HG03196 (cell line): ENCODE measurements around the gene SOD1.
"Not testable (repeated sequence)": the region's sequence is repeated elsewhere in the genome, so short reads cannot be mapped to it uniquely, and the experiment has no call there.

Experiments used
- ATAC-seq: cut with Tn5 transposase; IDR thresholded peaks from one replicate; pipeline ENCODE4 v1.9.1; 2021; ENCODE audit not compliant: unreplicated experiment

SOD1 gene

DNA sequence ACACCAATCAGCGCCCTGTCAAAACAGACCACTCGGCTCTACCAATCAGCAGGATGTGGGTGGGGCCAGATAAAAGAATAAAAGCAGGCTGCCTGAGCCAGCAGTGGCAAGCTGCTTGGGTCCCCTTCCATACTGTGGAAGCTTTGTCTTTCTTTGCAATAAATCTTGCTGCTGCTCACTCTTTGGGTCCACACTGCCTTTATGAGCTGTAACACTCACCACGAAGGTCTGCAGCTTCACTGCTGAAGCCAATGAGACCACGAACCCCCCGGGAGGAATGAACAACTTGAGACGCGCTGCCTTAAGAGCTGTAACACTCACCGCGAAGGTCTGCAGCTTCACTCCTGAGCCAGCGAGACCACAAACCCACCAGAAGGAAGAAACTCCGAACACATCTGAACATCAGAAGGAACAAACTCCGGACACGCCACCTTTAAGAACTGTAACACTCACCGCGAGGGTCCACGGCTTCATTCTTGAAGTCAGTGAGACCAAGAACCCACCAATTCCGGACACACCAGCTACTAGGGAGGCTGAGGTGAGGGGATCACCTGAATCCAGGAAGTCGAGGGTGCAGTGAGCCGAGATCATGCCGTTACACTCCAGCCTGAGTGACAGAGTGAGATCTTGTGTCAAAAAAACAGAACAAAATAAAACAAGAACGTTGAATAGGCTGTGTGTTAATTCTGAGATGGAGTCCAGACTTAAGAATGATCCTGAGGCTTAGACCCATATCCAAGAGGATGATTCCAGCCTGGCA is 4.5 kb upstream of the SOD1 start:
- not testable (repeated sequence) for ATAC-seq

DNA sequence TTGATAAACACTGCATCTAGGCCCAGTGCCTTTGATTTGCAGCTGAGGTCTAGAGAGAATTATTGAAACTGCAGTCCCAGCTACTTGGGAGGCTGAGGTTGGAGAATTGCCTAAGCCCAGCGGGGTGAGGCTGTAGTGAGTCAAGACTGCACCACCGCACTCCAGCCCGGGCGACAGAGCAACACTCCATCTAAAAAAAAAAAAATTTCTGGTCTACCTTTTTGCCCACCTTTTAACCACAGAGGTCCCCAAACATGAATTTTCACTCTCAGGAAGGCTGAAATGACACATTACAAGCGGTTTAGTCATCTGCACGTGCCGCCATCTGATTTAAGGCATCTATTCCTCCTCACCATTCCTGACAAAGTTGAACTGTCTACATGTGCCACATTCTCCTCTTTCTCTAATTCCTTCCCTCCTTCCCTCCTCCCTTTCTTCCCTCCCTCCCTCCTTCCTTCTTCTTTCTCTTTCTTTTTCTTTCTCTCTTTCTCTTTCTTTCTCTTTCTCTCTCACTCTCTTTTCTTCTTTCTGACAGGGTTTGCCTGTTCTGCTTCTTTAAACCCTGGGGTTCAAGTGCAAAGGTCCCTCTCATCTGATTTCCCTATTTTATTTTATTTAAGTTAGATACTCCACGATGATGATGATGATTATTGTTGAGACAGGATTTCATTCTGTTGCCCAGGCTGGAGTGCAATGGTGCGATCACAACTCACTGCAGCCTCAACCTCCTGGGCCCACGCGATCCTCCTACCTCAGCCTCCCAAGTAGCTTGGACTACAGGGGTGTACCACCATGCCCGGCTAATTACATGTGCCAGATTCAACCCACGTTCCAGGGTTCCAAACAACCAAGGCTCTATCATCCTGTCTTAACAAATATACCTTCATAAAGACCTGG is 3.0 kb upstream of the SOD1 start:
- no peak for ATAC-seq

DNA sequence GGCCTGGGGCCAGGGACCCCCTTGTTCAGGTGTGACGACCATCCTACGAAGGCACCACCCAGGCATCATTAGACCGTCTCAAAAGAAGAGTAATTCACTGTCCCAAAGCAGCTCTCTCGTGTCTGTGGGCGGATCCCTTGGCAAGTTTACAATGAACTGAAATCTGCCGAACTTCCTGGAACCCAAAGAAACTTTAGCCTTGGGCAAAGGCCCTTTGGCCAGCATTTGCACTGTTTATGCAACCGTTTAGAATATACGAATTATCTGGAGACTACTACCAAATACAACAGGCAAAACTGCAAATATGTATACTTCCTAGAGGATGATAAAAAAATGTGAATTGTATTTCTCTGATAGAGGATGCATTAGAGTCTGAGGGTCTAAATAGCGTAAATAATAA is 1.4 kb upstream of the SOD1 start:
- no peak for ATAC-seq

DNA sequence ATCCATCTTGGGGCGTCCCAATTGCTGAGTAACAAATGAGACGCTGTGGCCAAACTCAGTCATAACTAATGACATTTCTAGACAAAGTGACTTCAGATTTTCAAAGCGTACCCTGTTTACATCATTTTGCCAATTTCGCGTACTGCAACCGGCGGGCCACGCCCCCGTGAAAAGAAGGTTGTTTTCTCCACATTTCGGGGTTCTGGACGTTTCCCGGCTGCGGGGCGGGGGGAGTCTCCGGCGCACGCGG is 282 bp upstream of the SOD1 start:
- peak; percentile 2 for ATAC-seq

DNA sequence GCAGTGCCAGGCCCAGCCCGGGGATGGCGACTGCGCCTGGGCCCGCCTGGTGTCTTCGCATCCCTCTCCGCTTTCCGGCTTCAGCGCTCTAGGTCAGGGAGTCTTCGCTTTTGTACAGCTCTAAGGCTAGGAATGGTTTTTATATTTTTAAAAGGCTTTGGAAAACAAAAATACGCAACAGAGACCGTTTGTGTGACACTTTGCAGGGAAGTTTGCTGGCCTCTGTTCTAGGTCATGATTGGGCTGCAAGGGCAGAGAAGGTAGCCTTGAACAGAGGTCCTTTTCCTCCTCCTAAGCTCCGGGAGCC is 719 bp downstream of the SOD1 start:
- peak; percentile 32 for ATAC-seq

DNA sequence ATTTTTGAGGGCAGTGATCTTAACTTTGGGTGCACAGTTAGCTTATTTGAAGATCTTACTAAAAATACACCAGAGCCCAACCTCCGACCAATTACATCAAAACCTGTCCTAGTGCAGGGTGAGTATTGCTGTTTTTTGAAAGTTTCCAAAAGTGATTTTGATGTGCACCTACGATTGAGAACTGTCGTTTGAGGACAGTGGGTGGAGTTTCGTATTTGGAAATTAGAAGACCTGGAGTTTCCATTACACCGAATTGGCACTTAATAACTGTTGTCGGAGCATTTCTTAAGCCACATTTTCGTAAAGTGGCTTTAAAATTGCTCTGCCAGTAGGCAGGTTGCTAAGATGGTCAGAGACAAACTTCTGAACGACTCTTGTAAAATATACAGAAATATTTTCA is 1.1 kb downstream of the SOD1 start:
- ATAC-seq: no peak

DNA sequence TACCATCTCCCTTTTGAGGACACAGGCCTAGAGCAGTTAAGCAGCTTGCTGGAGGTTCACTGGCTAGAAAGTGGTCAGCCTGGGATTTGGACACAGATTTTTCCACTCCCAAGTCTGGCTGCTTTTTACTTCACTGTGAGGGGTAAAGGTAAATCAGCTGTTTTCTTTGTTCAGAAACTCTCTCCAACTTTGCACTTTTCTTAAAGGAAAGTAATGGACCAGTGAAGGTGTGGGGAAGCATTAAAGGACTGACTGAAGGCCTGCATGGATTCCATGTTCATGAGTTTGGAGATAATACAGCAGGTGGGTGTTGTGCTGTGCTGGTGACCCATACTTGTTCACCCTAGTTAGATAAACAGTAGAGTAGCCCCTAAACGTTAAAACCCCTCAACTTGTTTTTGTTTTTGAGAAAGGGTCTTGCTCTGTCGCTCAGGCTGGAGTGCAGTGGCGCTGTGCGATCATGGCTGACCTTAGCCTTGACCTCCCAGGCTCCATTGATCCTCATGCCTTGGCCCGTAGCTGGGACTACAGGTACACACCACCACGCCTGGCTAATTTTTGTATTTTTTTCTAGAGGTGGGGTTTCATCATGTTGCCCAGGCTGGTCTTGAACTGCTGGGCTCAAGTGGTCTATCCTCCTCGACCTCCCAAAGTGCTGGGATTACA is 4.2 kb downstream of the SOD1 start:
- ATAC-seq: no peak

DNA sequence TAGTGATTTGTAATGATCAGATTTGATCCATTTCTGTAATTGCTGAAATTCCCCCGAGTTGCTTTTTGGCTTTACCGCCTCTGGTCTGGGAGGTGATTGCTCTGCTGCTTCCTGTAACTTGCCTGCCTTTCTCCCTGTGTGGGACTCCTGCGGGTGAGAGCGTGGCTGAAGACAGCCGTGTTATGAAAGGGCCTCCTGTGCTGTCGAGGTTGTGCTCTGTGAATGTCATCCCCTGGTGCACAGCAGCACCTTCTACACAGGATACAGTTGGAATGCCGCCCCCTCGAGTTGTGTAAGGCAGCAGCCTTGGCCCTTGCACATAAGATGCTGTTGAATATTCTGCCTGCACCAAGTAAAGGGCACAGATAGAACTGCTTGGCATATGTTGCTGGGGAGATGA is 5.9 kb downstream of the SOD1 start:
- no peak for ATAC-seq

DNA sequence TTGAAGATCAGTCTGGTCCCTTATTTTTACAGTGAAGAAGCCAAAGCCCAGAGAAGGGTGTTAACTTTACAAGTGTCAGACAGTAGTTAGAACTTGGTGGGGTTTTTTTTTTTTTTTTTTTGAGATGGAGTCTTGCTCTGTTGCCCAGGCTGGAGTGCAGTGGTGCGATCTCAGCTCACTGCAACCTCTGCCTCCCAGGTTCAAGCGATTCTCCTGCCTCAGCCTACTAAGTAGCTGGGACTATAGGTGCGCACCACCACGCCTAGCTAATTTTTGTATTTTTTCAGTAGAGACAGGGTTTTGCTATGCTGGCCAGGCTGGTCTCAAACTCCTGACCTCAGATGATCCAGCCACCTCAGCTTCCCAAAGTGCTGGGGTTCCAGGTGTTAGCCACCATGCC is 6.4 kb downstream of the SOD1 start:
- not testable (repeated sequence) for ATAC-seq

DNA sequence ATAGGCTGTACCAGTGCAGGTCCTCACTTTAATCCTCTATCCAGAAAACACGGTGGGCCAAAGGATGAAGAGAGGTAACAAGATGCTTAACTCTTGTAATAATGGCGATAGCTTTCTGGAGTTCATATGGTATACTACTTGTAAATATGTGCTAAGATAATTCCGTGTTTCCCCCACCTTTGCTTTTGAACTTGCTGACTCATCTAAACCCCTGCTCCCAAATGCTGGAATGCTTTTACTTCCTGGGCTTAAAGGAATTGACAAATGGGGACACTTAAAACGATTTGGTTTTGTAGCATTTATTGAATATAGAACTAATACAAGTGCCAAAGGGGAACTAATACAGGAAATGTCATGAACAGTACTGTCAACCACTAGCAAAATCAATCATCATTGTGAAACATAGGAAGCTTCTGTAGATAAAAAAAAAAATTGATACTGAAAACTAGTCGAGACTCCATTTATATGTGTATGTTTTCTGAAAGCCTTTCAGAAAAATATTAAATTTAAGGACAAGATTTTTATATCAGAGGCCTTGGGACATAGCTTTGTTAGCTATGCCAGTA is 7.0 kb downstream of the SOD1 start:
- no peak for ATAC-seq

DNA sequence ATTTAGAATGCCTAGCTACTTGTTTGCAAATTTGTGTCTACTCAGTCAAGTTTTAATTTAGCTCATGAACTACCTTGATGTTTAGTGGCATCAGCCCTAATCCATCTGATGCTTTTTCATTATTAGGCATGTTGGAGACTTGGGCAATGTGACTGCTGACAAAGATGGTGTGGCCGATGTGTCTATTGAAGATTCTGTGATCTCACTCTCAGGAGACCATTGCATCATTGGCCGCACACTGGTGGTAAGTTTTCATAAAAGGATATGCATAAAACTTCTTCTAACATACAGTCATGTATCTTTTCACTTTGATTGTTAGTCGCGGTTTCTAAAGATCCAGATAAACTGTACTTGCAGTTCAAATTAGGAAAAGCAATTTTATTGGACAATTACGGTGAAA is 7.6 kb downstream of the SOD1 start:
- ATAC-seq: no peak

DNA sequence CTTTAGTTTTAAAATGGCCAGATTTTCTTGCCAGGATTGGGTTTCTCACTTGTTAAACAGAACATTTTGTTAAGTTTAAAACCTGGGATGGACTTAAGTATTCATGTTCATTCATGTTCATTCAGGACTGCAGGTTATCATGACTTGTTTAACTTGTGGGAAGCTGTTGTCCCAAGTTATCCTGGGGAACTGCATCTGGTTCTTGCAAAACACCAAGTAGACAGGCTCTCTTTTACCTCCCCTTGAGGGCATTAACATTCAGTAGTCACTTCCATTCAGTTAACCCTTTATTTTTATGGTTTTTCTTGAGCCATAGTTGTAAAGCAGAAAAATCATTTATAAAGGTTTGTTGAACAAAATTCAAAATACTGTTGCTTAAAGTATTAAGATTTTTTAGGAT is 8.1 kb downstream of the SOD1 start:
- no peak for ATAC-seq

DNA sequence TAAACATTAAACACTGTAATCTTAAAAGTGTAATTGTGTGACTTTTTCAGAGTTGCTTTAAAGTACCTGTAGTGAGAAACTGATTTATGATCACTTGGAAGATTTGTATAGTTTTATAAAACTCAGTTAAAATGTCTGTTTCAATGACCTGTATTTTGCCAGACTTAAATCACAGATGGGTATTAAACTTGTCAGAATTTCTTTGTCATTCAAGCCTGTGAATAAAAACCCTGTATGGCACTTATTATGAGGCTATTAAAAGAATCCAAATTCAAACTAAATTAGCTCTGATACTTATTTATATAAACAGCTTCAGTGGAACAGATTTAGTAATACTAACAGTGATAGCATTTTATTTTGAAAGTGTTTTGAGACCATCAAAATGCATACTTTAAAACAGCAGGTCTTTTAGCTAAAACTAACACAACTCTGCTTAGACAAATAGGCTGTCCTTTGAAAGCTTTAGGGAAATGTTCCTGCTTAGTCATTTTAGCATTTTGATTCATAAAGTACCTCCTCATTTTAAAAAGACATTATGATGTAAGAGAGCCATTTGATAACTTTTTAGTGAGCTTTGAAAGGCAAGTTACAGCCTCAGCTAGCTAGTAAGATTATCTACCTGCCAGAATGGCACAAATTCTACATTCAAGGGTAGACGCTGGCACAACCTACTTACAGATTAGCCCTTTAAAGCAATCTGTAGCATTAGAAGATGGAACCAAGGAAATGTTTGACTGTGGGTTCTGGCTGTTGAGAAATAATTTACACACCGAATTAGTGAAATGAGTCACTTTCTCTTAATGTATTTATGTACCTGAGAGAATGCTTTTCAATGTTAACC is 9.4 kb downstream of the SOD1 start:
- ATAC-seq: no peak

DNA sequence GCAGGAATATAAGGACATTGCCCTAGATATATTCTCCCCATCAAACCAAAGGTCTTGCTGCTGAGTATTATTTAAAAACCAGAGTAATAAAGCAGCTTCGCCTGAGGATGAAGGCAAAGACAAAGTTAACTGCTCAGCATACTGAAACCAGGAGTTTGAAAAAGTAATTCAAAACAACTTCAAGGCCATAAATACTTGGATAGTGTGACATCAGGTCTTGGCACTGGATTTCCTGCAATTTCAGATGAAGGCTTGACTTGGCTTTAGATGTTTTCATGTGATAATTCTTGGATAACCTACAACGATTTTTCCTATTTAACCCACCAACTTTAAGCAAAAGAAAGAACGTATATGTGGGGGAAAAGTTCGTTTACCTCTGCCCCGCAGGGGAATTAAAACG is 10.6 kb downstream of the SOD1 start:
- ATAC-seq: no peak

DNA sequence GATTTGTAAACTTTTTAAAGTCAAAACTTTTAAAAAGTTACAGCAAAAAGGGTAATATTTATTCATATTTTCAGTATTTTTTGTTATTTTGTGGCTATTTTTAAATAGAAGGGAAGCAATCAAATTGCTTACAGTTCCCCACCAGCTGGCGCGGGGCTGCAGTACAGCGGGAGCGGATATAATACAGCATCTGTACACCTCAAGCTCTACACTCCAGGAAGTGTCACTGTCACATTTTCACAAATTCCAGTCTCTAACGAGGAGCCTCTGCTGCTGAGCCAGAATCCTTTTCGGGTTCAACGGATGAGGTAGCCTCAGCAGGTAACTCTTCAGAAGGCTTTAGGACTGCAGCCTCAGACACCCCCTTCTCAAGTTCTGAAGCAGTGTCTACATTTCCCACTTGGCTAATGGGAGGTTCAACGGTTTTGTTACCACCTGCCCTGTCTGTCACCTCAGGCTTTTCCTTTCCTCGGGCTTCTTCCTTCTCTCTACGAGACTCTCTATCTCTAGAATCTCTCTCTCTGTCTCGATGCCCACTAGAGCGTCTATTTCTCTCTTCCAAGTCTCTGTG is 11.7 kb downstream of the SOD1 start:
- no peak for ATAC-seq

DNA sequence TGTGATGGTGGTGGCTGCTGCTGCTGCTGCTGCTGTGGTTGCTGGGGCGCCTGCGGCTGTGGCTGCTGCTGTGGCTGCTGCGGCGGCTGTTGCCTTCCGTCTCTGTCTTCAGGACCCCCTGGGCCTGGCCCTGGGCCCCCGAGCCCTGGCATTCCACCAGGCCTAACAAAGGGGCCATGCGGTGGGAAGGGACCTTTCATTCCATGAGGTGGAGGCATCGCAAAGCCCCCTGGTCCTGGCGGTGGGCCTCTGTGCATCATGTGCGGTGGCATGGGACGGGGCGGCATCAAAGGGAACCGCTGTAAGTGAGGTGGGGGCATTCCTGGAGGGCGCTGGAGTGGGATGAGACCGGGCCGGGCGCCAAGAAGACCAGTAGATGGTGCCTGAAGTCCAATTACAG is 12.4 kb downstream of the SOD1 start:
- no peak for ATAC-seq

DNA sequence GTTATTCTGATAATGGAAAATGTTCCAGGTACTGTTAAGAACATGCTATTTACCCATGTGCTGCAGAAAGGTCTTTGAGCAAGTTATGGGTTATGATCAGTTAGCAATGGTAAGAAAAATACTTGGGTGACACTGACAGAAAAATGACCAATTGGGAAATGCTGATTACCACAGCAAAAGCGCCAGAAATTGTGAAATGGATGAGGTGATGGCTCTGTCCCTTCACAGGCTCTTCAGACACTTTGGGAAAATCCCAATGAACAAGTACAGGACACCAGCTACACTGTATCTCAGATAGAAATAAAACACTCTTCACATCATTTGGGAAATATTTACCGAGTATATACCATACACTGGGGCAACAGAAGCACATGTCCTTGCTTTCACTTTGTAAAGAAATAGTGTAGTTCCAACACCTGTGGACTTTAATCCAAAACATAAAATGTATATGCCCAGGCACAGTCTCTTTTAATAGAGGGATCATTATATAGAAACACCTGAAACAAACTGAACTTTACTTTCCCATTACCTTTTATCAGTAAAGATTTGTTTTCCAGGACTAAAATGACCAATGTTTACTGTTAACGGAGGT is 13.9 kb downstream of the SOD1 start:
- ATAC-seq: no peak

DNA sequence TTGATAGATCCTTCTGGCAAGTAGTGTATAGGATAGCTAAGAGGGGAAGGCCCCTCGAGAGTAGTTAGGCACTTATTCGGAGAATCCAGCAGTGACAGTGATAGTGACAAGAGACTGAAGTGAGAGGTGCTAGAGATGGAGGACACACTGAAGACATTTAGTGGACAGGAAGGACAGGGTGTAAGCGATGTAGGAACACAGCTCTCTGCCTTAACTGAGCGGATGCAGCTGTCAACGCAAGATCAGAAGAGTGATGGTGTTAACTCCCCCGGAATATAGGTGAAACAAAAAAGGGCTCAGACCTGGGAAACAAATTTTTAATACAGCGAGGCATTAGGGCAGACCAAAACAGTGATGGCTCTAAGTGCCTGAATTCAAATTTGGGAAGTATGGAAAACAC is 15.8 kb downstream of the SOD1 start:
- ATAC-seq: no peak

DNA sequence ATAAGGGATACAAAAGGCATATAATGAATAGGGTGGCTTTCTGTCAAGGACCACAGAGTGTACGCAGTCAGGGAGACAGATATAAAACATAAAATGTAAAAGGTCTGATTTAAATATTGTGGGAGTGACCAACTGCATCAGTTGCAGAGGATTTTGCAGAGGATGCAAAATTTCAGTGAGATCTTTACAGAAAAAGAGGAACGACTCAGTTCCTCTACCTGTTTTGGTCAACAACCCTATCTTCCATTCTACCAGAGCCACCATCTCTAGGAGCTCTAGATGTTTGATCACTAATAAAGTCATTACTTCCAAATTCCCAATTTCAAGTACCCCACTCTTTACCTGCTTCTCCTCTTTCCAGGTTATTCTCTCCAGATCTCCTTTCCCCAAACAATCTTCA is 16.5 kb downstream of the SOD1 start:
- ATAC-seq: no peak

DNA sequence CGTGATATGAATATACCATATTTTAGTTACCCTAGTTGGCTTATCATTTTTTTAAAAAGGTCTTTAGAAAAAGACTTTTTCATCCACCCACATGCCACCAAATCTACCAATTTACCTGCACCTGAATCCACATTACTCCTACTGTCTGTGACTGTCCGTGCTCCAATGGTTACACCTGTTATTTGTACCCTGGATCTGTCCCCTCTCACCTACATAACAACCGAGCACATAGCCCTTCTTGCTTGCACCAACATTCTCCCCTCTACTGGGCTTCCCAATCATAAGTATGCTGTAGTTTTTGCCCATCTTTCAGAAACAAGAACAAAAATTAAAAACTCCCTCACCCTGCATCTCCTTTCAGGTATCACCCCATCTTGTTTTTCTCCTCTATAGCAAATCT is 17.6 kb downstream of the SOD1 start:
- ATAC-seq: no peak
